VCaP (cell line): ENCODE measurements around the gene PRDM10.
A peak's percentile ranks its signal among the peaks of the same experiment; 100 is the strongest.

ENCODE experiments used
- H3K27ac ChIP-seq: fragments of 450-650 bp; 2 replicates; pipeline ENCODE4 v1.5.1; 2017
- CTCF ChIP-seq: fragments of 450-650 bp; conservative IDR thresholded peaks from 2 replicates; pipeline ENCODE4 v1.5.1; 2017; ENCODE audit warnings: mild to moderate bottlenecking, moderate library complexity

PRDM10 gene

DNA sequence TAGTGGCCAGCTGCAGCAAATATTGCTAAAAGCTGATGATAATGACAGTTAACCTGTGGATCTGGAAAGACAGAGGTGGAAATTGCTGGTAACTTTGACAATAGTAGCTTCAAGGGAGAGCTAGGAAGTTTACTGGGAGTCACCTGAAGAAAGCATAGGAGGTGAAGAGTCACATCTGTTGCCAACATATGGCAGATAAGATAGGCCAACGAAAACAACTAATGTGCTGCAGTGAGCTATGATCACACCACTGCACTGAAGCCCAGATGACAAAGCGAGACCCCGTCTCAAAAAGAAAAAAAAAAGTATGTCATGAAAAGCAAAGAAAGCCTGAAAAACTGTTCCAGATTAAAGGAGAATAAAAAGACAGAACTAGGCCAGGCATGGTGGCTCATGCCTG lies 4.3 kb upstream of the PRDM10 start:
- no peak for TF ChIP-seq CTCF
- H3K27ac ChIP-seq, result no peak overlapping the region

DNA sequence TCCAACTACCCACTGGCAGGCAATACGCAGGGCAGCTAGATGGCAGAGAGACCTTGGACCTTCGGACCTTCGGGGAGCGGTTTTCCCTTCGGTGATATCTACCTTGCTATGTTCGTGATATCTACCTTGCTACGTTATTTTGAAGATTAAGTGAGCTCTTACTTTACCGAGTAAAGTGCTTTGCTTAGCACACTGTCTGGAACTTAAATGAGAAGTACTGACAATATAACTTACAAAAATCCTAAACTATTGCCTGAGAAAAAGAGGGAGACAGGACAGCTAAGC lies 1.0 kb upstream of the PRDM10 start:
- TF ChIP-seq CTCF, result no peak
- peak overlapping the region; percentile 99 for H3K27ac ChIP-seq

- H3K27ac ChIP-seq, result peak overlapping the region; percentile 99
- no peak for TF ChIP-seq CTCF
Observed at GRCh38 chr11:130002846-130003716, 446 bp upstream of the PRDM10 start.

DNA sequence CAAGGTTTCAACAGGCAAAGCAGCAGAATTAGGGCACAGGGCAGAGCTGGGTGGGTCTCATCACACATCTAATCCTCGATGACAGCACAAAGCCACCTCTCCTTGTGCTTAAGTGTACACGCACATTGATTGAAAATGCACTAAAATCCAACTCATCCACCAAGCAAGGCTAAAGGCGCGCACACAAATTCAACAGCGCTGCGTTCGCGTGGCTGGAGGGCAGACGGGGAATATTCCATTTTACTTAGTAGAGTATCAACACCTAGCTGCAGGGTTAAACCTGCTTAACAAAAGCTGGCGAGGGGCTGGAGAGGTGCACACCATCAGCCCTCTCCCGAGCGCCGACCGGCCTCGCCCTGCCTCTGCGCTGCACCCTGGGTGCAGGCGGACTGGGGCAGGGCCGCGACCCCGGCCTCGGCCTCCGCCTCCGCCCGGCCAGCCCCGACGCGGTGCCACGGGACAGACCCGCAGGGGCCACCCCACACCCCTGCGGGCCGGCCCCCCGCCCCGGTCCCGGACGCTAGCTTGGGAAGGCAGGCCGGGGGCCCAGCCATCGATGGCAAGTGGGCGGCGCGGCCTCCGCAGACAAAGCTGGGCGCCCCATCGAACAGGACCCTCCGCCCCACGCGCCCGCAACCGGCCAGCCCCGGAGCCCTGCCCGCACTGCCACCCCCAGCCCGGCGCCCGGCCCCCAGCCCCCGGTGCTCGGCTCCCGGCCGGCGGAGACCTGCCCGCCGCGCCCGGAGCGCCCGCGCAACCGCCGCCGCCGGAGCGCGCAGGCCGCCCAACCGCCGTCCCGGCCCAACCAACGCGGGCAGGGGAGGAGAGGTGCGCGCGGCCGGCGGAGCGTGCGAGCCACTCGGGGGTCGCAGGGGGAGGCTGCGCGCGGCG lies 929 bp downstream of the PRDM10 start:
- H3K27ac ChIP-seq, result peak overlapping the region; percentile 99
- TF ChIP-seq CTCF, result no peak

DNA sequence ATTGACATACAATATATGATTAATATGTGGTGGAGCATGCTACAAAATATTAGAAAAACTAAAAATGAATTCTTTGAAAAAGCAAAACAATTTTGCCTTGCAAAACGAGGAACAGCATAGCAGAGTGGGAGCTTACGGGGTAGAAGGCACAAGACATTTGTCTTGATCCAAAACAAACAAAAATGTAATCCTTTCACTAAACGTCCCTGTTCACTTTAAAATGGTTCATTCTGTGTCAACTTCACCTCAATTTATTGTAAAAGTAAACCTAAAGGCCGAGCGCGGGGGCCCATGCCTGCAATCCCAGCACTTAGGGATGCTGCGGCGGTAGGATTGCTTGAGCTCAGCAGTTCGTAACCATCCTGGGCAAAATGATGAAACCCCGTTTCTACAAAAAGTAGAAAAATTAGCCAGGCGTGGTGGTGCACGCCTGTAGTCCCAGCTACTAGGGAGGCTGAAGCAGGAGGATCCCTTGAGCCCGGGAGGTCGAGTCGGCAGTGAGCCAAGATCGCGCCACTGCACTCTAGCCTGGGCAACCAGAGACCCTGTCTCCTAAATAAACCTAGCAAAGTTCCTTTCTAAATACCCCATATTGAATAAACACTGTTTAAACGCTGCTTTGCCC lies 2.0 kb downstream of the PRDM10 start:
- peak overlapping the region; percentile 99 for H3K27ac ChIP-seq
- no peak for TF ChIP-seq CTCF

DNA sequence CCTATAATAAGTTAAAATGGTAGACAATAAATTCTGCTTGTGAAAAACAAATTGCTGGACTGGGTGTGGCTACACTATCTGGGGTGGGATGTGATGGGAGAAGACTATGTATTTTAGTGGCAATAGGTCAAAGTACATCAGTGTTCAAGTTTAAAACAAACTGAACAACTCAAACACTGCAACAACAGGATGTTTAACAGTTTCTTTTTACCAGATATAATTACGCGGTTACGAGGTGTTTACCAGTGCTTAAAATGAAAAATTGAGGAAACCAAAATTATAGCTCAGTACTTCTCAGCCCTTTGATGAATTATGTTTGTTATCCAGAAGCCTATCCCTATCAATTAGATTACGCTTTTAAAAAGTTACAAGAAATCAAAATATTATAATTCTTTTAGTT lies 3.2 kb downstream of the PRDM10 start:
- TF ChIP-seq CTCF, result no peak
- peak overlapping the region; percentile 99 for H3K27ac ChIP-seq

- peak overlapping the region; percentile 99 for H3K27ac ChIP-seq
- TF ChIP-seq CTCF, result no peak
Observed at GRCh38 chr11:129998905-129999304, 3.7 kb downstream of the PRDM10 start.
